Measurements from ENCODE around the gene EPX. TPM values are rescaled to one million over a fixed set of nuclear protein-coding genes. Genes with fewer than 3 reads are reported as not detected.

The EPX gene
- total RNA-seq, 4 donors from 2014 or later: not detected

DNA sequence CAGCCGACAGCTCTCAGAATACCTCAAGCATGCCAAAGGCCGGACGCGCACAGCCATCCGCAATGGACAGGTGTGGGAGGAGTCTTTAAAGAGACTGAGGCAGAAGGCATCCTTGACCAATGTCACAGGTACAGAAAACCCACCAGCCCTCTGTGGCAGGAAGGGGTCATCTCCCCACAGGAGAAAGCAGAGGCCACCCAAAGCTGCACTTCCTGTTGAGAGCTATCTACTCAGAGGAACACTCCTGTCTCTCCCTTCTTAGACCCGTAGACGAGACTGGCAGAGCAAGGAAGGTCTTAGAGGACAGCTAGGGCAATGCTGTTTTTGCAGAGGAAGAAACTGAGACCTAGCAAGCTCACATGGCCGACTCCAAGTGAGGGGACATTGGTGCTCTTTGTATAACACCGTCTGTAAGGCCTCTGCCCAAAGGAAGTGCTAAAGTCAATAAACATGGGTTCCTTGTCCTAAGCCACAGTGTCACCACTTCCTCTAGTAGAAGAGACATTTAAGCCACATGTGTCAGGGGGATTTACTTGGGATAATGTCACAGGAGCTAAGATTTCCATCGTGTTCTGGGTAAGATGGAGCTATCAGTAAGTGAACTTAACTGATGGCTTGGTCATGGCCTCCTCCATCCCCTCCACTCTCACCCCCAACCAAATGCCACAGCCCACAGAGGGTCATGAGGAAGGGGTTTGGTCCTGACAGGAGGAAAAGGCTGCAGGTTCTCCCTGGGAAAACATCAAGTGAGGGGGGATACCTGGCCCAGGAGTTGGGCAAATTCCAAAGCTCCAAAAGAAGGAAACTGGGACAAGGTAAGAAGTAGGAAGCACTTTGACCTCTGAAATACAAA is 55.2 kb downstream of the EPX start:
- 80 to 83% methylated on average over 1 to 10 of the region's 10 CpGs for WGBS, 2 donors (ENCODE audit: low coverage in 1 of 2)
- Histone ChIP-seq H3K4me1 (peaks cover 9 to 11% (median 10%) of the 10 kb centered on the region in 4 donors), H3K36me3 (no peaks in the 10 kb centered on the region), H3K27ac (no peak overlapping the region), H3K27me3 (peaks cover 39% of the 10 kb centered on the region), H3K4me3 (no peak overlapping the region), H3K9me3 (no peaks in the 10 kb centered on the region)
- in situ Hi-C loops (cut with MboI; ENCODE audit: low pct_ligation_motif_present in 1 of 4, low pct_unique_long_range_greater_than_20kb in 1 of 4, low sequenced_read_pairs in 3 of 4): loop anchor here in 1 of 4 donors (25.0 kb wide), 1 partner anchor 110 kb away; the partner anchor contains the start of gene OR4D1
- TF ChIP-seq, protein P1, sequence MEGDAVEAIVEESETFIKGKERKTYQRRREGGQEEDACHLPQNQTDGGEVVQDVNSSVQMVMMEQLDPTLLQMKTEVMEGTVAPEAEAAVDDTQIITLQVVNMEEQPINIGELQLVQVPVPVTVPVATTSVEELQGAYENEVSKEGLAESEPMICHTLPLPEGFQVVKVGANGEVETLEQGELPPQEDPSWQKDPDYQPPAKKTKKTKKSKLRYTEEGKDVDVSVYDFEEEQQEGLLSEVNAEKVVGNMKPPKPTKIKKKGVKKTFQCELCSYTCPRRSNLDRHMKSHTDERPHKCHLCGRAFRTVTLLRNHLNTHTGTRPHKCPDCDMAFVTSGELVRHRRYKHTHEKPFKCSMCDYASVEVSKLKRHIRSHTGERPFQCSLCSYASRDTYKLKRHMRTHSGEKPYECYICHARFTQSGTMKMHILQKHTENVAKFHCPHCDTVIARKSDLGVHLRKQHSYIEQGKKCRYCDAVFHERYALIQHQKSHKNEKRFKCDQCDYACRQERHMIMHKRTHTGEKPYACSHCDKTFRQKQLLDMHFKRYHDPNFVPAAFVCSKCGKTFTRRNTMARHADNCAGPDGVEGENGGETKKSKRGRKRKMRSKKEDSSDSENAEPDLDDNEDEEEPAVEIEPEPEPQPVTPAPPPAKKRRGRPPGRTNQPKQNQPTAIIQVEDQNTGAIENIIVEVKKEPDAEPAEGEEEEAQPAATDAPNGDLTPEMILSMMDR (IDR thresholded peaks at IDR 0.05): no peak
- TF ChIP-seq POLR2AphosphoS5 (IDR thresholded peaks at IDR 0.05): no peak
- TF ChIP-seq EP300 (IDR thresholded peaks at IDR 0.05; ENCODE audit: low read depth): no peak
- TF ChIP-seq POLR2A (IDR thresholded peaks at IDR 0.05): no peak
- intact Hi-C loops (cut with DNase I; ENCODE audit: low total_unique reads): no loop called here
- DNase-seq: no peak

- peaks cover 9 to 11% (median 10%) of the 10 kb centered on the region in 4 donors for H3K4me1 ChIP-seq
- H3K36me3 ChIP-seq: no peaks in the 10 kb centered on the region
- in situ Hi-C loops (cut with MboI; ENCODE audit: low pct_ligation_motif_present in 1 of 4, low pct_unique_long_range_greater_than_20kb in 1 of 4, low sequenced_read_pairs in 3 of 4) (loop anchor here in 1 of 4 donors (25.0 kb wide), 1 partner anchor 112 kb away; the partner anchor contains the start of gene OR4D1), intact Hi-C loops (cut with DNase I; ENCODE audit: low total_unique reads) (no loop called here)
- H3K27ac ChIP-seq: no peak overlapping the region
- TF ChIP-seq EP300 (IDR thresholded peaks at IDR 0.05; ENCODE audit: low read depth) (no peak), POLR2A (IDR thresholded peaks at IDR 0.05) (no peak), POLR2AphosphoS5 (IDR thresholded peaks at IDR 0.05) (no peak)
- TF ChIP-seq, protein P1 (IDR thresholded peaks at IDR 0.05): no peak
- no peak for DNase-seq
- 0 to 38% methylated on average over 1 to 10 of the region's 10 CpGs for WGBS, 2 donors (ENCODE audit: low coverage in 1 of 2)
- H3K4me3 ChIP-seq: peak overlapping the region in 1 of 4 donors; percentile 47
- H3K9me3 ChIP-seq: no peaks in the 10 kb centered on the region
- H3K27me3 ChIP-seq: peaks cover 36% of the 10 kb centered on the region
Measured at GRCh38 chr17:58248955-58249269, 56.4 kb downstream of the EPX start.

- H3K27ac ChIP-seq: no peak overlapping the region
- no peaks in the 10 kb centered on the region for H3K36me3 ChIP-seq
- H3K27me3 ChIP-seq: peaks cover 32% of the 10 kb centered on the region
- TF ChIP-seq, protein P1 (IDR thresholded peaks at IDR 0.05): peak; percentile 75 to 96 (median 94)
- TF ChIP-seq POLR2A (IDR thresholded peaks at IDR 0.05): no peak
- in situ Hi-C loops (cut with MboI; ENCODE audit: low pct_ligation_motif_present in 1 of 4, low pct_unique_long_range_greater_than_20kb in 1 of 4, low sequenced_read_pairs in 3 of 4) (loop anchor here in 1 of 4 donors (25.0 kb wide), 1 partner anchor 112 kb away; the partner anchor contains the start of gene OR4D1), intact Hi-C loops (cut with DNase I; ENCODE audit: low total_unique reads) (no loop called here)
- 6 to 14% methylated on average over 9 to 42 of the region's 57 CpGs for WGBS, 2 donors (ENCODE audit: low coverage in 1 of 2)
- peak overlapping the region; percentile 22 to 47 (median 34) for H3K4me3 ChIP-seq
- peak; percentile 65 for DNase-seq
- no peaks in the 10 kb centered on the region for H3K9me3 ChIP-seq
- H3K4me1 ChIP-seq: peaks cover 9 to 11% (median 10%) of the 10 kb centered on the region in 4 donors
Measured at GRCh38 chr17:58249270-58250133, 57.0 kb downstream of the EPX start.

Measured in transverse colon (tissue), 4 donors.